Epithelial cell of proximal tubule (primary cell): Measurements from ENCODE around the gene AWAT1. TPM values are rescaled to one million over a fixed set of nuclear protein-coding genes. Genes with fewer than 3 reads are reported as not detected.

ENCODE experiments used
- DNase-seq: peaks from one replicate; pipeline ENCODE4 v3.0.0-alpha.2; 2011; ENCODE audit warnings: low read depth
- H3K4me3 ChIP-seq: 2 replicates; pipeline ENCODE4 v1.5.1; 2011; ENCODE audit warnings: low read depth, mild to moderate bottlenecking, low read length
- CTCF ChIP-seq: conservative IDR thresholded peaks from 2 replicates; pipeline ENCODE4 v1.5.1; 2012; ENCODE audit warnings: low read depth, mild to moderate bottlenecking, low read length
- total RNA-seq: library from RNA; depleted of rRNA; stranded (reverse); fragments of >200 nt; gene quantifications from 2 replicates; pipeline ENCODE4 v1.2.3, GENCODE V29; 2015

The AWAT1 gene
- total RNA-seq, 1 donor from 2014 or later, result not detected

DNA sequence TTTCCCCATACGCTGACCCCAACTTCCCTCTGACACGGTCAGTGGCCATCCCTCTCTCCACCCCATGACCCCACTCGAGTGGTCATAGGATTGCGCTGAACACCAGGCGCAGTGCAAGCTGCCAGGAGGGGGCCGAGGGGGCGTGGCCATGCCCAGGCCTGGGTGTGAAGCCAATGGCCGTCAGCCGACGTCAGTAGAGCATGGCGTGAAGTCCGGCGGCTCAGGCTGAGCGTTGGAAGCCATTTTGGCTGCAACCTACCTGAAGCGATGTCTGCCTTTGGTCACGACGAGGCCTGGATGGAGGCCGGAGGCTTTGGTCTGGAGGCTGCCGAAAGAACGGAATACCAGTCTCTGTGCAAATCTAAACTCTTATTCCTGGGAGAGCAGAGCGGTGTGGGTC lies 47.5 kb downstream of the AWAT1 start, which contains the start of gene RAB41:
Gene RAB41 (plus strand): TSS at position 222 of the 400 bp plus-strand sequence. CDS start 46 bp downstream, at position 268.
- no peak within 1 kb of the TSS for H3K4me3 ChIP-seq
- DNase-seq, result no peak
- no peak for TF ChIP-seq CTCF

DNA sequence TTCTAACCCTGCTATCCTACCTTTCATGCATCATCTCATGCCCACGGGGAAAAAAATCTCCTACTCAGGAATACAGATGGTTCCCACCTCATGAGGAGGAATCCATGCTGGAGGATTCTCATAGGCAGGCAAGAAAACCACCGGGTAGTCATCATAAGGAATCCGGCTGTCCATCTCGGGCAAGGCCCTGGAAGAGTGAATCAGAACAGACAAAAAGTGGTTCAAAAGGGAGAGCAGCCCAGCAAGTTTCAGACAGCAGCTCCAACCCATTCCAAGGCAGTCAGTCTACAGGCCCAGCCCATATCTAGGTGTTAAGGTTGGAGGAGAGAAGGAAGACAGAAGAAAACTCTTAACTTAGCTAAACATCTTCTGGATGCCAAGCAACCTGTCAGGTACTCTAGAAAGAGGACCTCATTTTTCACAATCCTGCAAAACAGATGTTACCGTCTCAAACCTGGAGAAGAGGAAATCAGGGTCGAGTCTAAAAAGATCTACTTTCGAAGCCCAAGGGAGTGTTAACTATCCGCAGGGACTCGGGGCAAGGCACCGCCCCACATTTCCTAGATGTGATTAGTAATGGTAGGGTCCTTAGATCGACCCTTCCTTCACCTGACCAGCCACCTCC lies 54.8 kb downstream of the AWAT1 start:
- TF ChIP-seq CTCF, result no peak
- no peak for DNase-seq
- peak overlapping the region; percentile 76 for H3K4me3 ChIP-seq

Other genes starting within 250 kb of the AWAT1 start
- not detected in 2 replicates for gene AWAT2, start 184.7 kb upstream of the AWAT1 start, total RNA-seq
- gene OTUD6A, start 172.2 kb upstream of the AWAT1 start, total RNA-seq, result not detected in 2 replicates
- gene IGBP1, start 101.2 kb upstream of the AWAT1 start, total RNA-seq, result 43.0 and 62.2 TPM in 2 replicates
- not detected in 2 replicates for gene DGAT2L6, start 57.2 kb upstream of the AWAT1 start, total RNA-seq
- gene P2RY4, start 25.5 kb downstream of the AWAT1 start, total RNA-seq, result not detected in 2 replicates
- not detected in 2 replicates for gene ARR3, start 33.7 kb downstream of the AWAT1 start, total RNA-seq
- gene RAB41, start 47.5 kb downstream of the AWAT1 start, total RNA-seq, result not detected in 2 replicates
- 63.0 and 70.0 TPM in 2 replicates for gene PDZD11, start 55.3 kb downstream of the AWAT1 start, total RNA-seq
- gene KIF4A, start 55.4 kb downstream of the AWAT1 start, total RNA-seq, result 26.8 and 28.6 TPM in 2 replicates
- gene GDPD2, start 188.7 kb downstream of the AWAT1 start, total RNA-seq, result not detected in 2 replicates
- gene DLG3, start 210.2 kb downstream of the AWAT1 start, total RNA-seq, result 28.8 and 31.6 TPM in 2 replicates